HAP-1 (cell line): ENCODE results near the gene LAMA2.
"Not testable (repeated sequence)": the region's sequence is repeated elsewhere in the genome, so short reads cannot be mapped to it uniquely, and the experiment has no call there.

Source experiments
- DNase-seq, 2 experiments: peaks; one replicate each; pipeline ENCODE4 v3.0.0-alpha.2; 2016 to 2020; ENCODE audit warnings: low spot score in 2 of 2
- H3K27me3 ChIP-seq: fragments of 250-450 bp; sonication (Bioruptor Pico); 2 replicates; pipeline ENCODE4 v1.5.1; 2020; ENCODE audit warnings: low read depth, mild to moderate bottlenecking, moderate library complexity
- H3K36me3 ChIP-seq: fragments of 250-450 bp; sonication (Bioruptor Pico); replicated peaks from 2 replicates; pipeline ENCODE4 v1.5.1; 2020; ENCODE audit warnings: mild to moderate bottlenecking
- H3K4me1 ChIP-seq: fragments of 250-450 bp; sonication (Bioruptor Pico); 2 replicates; pipeline ENCODE4 v1.5.1; 2020; ENCODE audit warnings: mild to moderate bottlenecking
- H3K4me3 ChIP-seq: fragments of 250-450 bp; sonication (Bioruptor Pico); 2 replicates; pipeline ENCODE4 v1.5.1; 2020; ENCODE audit warnings: mild to moderate bottlenecking, moderate library complexity
- H3K9me3 ChIP-seq: fragments of 250-450 bp; sonication (Bioruptor Pico); 2 replicates; pipeline ENCODE4 v1.5.1; 2020; ENCODE audit warnings: mild to moderate bottlenecking, moderate library complexity
- in situ Hi-C: fragments of 300-500 bp; cut with MboI; formaldehyde crosslinking; loops from 3 replicates; pipeline ENCODE4 v1.14.3; 2020; ENCODE audit warnings: low sequenced_read_pairs, inconsistent platforms, mixed read lengths

LAMA2 gene

GRCh38 chr6:129033581-129033980 lies 150.6 kb downstream of the LAMA2 start:
- Histone ChIP-seq H3K4me3 (no peak overlapping the region), H3K27me3 (no peaks in the 10 kb centered on the region), H3K9me3 (no peaks in the 10 kb centered on the region), H3K4me1 (peaks cover 6% of the 10 kb centered on the region), H3K36me3 (no peaks in the 10 kb centered on the region)
- no peak for DNase-seq
- in situ Hi-C loops = no loop called here

GRCh38 chr6:129041563-129041962 lies 158.6 kb downstream of the LAMA2 start:
- no peaks in the 10 kb centered on the region for H3K4me1 ChIP-seq
- DNase-seq = no peak
- 0 out of 2 replicates have a peak, but pooled peaks cover 4% of the 10 kb centered on the region for H3K9me3 ChIP-seq
- H3K4me3 ChIP-seq = no peak overlapping the region
- no peaks in the 10 kb centered on the region for H3K36me3 ChIP-seq
- in situ Hi-C loops = no loop called here
- H3K27me3 ChIP-seq = no peaks in the 10 kb centered on the region

GRCh38 chr6:129046526-129046925 lies 163.6 kb downstream of the LAMA2 start:
- Histone ChIP-seq H3K4me1 (no peaks in the 10 kb centered on the region), H3K4me3 (no peak overlapping the region), H3K36me3 (no peaks in the 10 kb centered on the region), H3K27me3 (no peaks in the 10 kb centered on the region), H3K9me3 (0 out of 2 replicates have a peak, but pooled peaks cover 4% of the 10 kb centered on the region)
- in situ Hi-C loops = no loop called here
- no peak for DNase-seq

- Histone ChIP-seq H3K4me1 (no peaks in the 10 kb centered on the region), H3K4me3 (no peak overlapping the region), H3K36me3 (no peaks in the 10 kb centered on the region), H3K27me3 (no peaks in the 10 kb centered on the region), H3K9me3 (0 out of 2 replicates have a peak, but pooled peaks cover 4% of the 10 kb centered on the region)
- no peak for DNase-seq
- in situ Hi-C loops = no loop called here
Measured at GRCh38 chr6:129047834-129048233, 164.9 kb downstream of the LAMA2 start.

- Histone ChIP-seq H3K4me3 (no peak overlapping the region), H3K9me3 (no peaks in the 10 kb centered on the region), H3K27me3 (no peaks in the 10 kb centered on the region), H3K4me1 (no peaks in the 10 kb centered on the region), H3K36me3 (no peaks in the 10 kb centered on the region)
- in situ Hi-C loops = no loop called here
- DNase-seq = no peak
Measured at GRCh38 chr6:129050086-129050485, 167.1 kb downstream of the LAMA2 start.

- in situ Hi-C loops, H3K36me3 ChIP-seq, DNase-seq, H3K9me3 ChIP-seq, H3K27me3 ChIP-seq, H3K4me3 ChIP-seq, H3K4me1 ChIP-seq: not testable (repeated sequence)
Measured at GRCh38 chr6:129053143-129053542, 170.2 kb downstream of the LAMA2 start.

GRCh38 chr6:129055796-129056195 lies 172.9 kb downstream of the LAMA2 start:
- in situ Hi-C loops = no loop called here
- Histone ChIP-seq H3K4me1 (peaks cover 9% of the 10 kb centered on the region), H3K27me3 (no peaks in the 10 kb centered on the region)

GRCh38 chr6:129059650-129060049 lies 176.7 kb downstream of the LAMA2 start:
- H3K4me1 ChIP-seq = peaks cover 9% of the 10 kb centered on the region
- H3K36me3 ChIP-seq = no peaks in the 10 kb centered on the region
- in situ Hi-C loops = no loop called here
- H3K27me3 ChIP-seq = no peaks in the 10 kb centered on the region
- no peak overlapping the region for H3K4me3 ChIP-seq
- DNase-seq = peak in 1 of 2 experiments; percentile 44
- H3K9me3 ChIP-seq = no peaks in the 10 kb centered on the region

More at GRCh38 chr6:129055796-129056195, 172.9 kb downstream of the LAMA2 start:
- no peak for DNase-seq
- Histone ChIP-seq H3K36me3 (no peaks in the 10 kb centered on the region), H3K9me3 (no peaks in the 10 kb centered on the region), H3K4me3 (no peak overlapping the region)

- in situ Hi-C loops = no loop called here
- no peaks in the 10 kb centered on the region for H3K4me1 ChIP-seq
Measured at GRCh38 chr6:129069006-129069405, 186.1 kb downstream of the LAMA2 start.

GRCh38 chr6:129073051-129073450 lies 190.1 kb downstream of the LAMA2 start:
- DNase-seq = no peak
- in situ Hi-C loops = no loop called here
- Histone ChIP-seq H3K4me3 (no peak overlapping the region), H3K36me3 (no peaks in the 10 kb centered on the region), H3K27me3 (no peaks in the 10 kb centered on the region), H3K9me3 (no peaks in the 10 kb centered on the region), H3K4me1 (no peaks in the 10 kb centered on the region)

More at GRCh38 chr6:129069006-129069405, 186.1 kb downstream of the LAMA2 start:
- Histone ChIP-seq H3K27me3 (no peaks in the 10 kb centered on the region), H3K36me3 (no peaks in the 10 kb centered on the region), H3K9me3 (no peaks in the 10 kb centered on the region), H3K4me3 (no peak overlapping the region)
- no peak for DNase-seq

GRCh38 chr6:129073691-129074395 lies 190.9 kb downstream of the LAMA2 start:
- DNase-seq = no peak
- in situ Hi-C loops = no loop called here
- H3K9me3 ChIP-seq = no peaks in the 10 kb centered on the region
- no peaks in the 10 kb centered on the region for H3K4me1 ChIP-seq
- no peak overlapping the region for H3K4me3 ChIP-seq
- no peaks in the 10 kb centered on the region for H3K27me3 ChIP-seq
- H3K36me3 ChIP-seq = no peaks in the 10 kb centered on the region

GRCh38 chr6:129084406-129084805 lies 201.5 kb downstream of the LAMA2 start:
- DNase-seq = no peak

GRCh38 chr6:129088481-129088880 lies 205.5 kb downstream of the LAMA2 start:
- H3K27me3 ChIP-seq, DNase-seq, H3K4me3 ChIP-seq, H3K9me3 ChIP-seq, in situ Hi-C loops, H3K4me1 ChIP-seq, H3K36me3 ChIP-seq: not testable (repeated sequence)

More at GRCh38 chr6:129084406-129084805, 201.5 kb downstream of the LAMA2 start:
- Histone ChIP-seq H3K27me3 (no peaks in the 10 kb centered on the region), H3K36me3 (no peaks in the 10 kb centered on the region; the same call in 1 of the 2 replicates), H3K9me3 (no peaks in the 10 kb centered on the region), H3K4me1 (no peaks in the 10 kb centered on the region), H3K4me3 (no peak overlapping the region)
- in situ Hi-C loops = no loop called here

GRCh38 chr6:129089357-129089756 lies 206.4 kb downstream of the LAMA2 start:
- no peaks in the 10 kb centered on the region for H3K27me3 ChIP-seq
- in situ Hi-C loops = no loop called here
- DNase-seq = no peak
- peaks cover 4% of the 10 kb centered on the region; the same call in 1 of the 2 replicates for H3K4me1 ChIP-seq
- H3K9me3 ChIP-seq = no peaks in the 10 kb centered on the region
- no peak overlapping the region for H3K4me3 ChIP-seq
- H3K36me3 ChIP-seq = no peaks in the 10 kb centered on the region; the same call in 1 of the 2 replicates
